Sigmoid colon (tissue), 7 donors: Measurements from ENCODE around the gene RUNDC3A. TPM values are rescaled to one million over a fixed set of nuclear protein-coding genes. Genes with fewer than 3 reads are reported as not detected.
"Not testable (repeated sequence)": the region's sequence is repeated elsewhere in the genome, so short reads cannot be mapped to it uniquely, and the experiment has no call there.

Experiments
- DNase-seq: peaks from one replicate; pipeline ENCODE4 v3.0.0-alpha.2; 2019
- H3K27ac ChIP-seq, 4 donors: fragments of 200-600 bp; sonication (generic); one replicate each; pipeline ENCODE4 v1.5.1; 2016 to 2019; ENCODE audit warnings: mild to moderate bottlenecking in 1 of 4
- H3K27me3 ChIP-seq, 3 donors: fragments of 200-600 bp; sonication (generic); one replicate each; pipeline ENCODE4 v1.5.1; 2019; ENCODE audit warnings: mild to moderate bottlenecking in 1 of 3
- H3K36me3 ChIP-seq, 4 donors: fragments of 200-600 bp; sonication (generic); one replicate each; pipeline ENCODE4 v1.5.1; 2016 to 2019
- H3K4me1 ChIP-seq, 4 donors: fragments of 200-600 bp; sonication (generic); one replicate each; pipeline ENCODE4 v1.5.1; 2017 to 2019
- H3K4me3 ChIP-seq, 4 donors: fragments of 200-600 bp; sonication (generic); one replicate each; pipeline ENCODE4 v1.5.1; 2017 to 2019; ENCODE audit warnings: mild to moderate bottlenecking in 2 of 4, moderate library complexity in 1 of 4
- H3K9me3 ChIP-seq, 4 donors: fragments of 200-600 bp in 3 of 4; sonication (generic) in 3 of 4; one replicate each; pipeline versions ENCODE4 v1.5.1 to v1.6.1; 2013 to 2019
- CTCF ChIP-seq, 4 experiments: fragments of 450-650 bp in 3 of 4; fragments of 200-600 bp in 1 of 4; IDR thresholded peaks; one replicate each; pipeline ENCODE4 v1.5.1; 2016 to 2019; ENCODE audit warnings: antibody characterized with exemption in 4 of 4, mild to moderate bottlenecking in 3 of 4, moderate library complexity in 2 of 4
- EP300 ChIP-seq, 4 donors: sonication (generic); formaldehyde crosslinking; IDR thresholded peaks; one replicate each; pipeline ENCODE4 v1.6.1; 2017; ENCODE audit warnings: antibody characterized with exemption in 4 of 4
- POLR2A ChIP-seq, 2 donors: fragments of 450-650 bp; IDR thresholded peaks; one replicate each; pipeline ENCODE4 v1.6.1; 2016; ENCODE audit warnings: antibody characterized with exemption in 2 of 2, mild to moderate bottlenecking in 2 of 2, moderate library complexity in 2 of 2
- POLR2AphosphoS5 ChIP-seq, 4 donors: sonication (generic); formaldehyde crosslinking; IDR thresholded peaks; one replicate each; pipeline ENCODE4 v1.6.1; 2017; ENCODE audit warnings: antibody characterized with exemption in 4 of 4
- WGBS, 2 donors: extraction: QIAGEN DNeasy Blood & Tissue Kit; methylation state at CpG; one replicate each; pipeline ENCODE4 v1.1.7; 2013; 5-methylcytosine and 5-hydroxymethylcytosine counted together
- intact Hi-C: fragments of 100-400 bp; cut with DNase I; formaldehyde crosslinking; loops from one replicate; pipeline ENCODE4 v1.15.1; 2023
- polyA plus RNA-seq, 3 donors: library from polyadenylated mRNA; stranded (reverse); fragments of 200-250 nt; gene quantifications; one replicate each; pipeline ENCODE4 v1.2.3, GENCODE V29; 2013
- total RNA-seq, 4 donors: library from RNA; depleted of rRNA; stranded (reverse); fragments of >200 nt; gene quantifications; one replicate each; pipeline ENCODE4 v1.1.0, GENCODE V29; 2016
- donor health status: healthy with polysubstance abuse.
- donor health status: Bipolar disorder and iron deficiency.
- donor health status: healthy.

RUNDC3A gene
- total and polyA plus RNA-seq, 7 donors: 0.46 to 10.5 (median 2.5) TPM

- H3K36me3 ChIP-seq: no peaks in the 10 kb centered on the region
- no peaks in the 10 kb centered on the region for H3K9me3 ChIP-seq
- WGBS, 2 donors: 28 to 57% methylated on average over 11 of the region's 11 CpGs
- DNase-seq: no peak
- intact Hi-C loops: no loop called here
- H3K4me1 ChIP-seq: peaks cover 0 to 23% (median 17%) of the 10 kb centered on the region in 4 donors
- TF ChIP-seq EP300 (IDR thresholded peaks at IDR 0.05) (no peak), POLR2AphosphoS5 (IDR thresholded peaks at IDR 0.05) (no peak), CTCF (IDR thresholded peaks at IDR 0.05) (no peak), POLR2A (IDR thresholded peaks at IDR 0.05) (no peak)
- peaks cover 0 to 18% (median 0%) of the 10 kb centered on the region in 3 donors for H3K27me3 ChIP-seq
- no peak overlapping the region for H3K27ac ChIP-seq
- no peak overlapping the region for H3K4me3 ChIP-seq
Measured at GRCh38 chr17:44361292-44362260, 53.2 kb downstream of the RUNDC3A start.

GRCh38 chr17:44362459-44362948 lies 54.1 kb downstream of the RUNDC3A start:
- Histone ChIP-seq H3K36me3 (no peaks in the 10 kb centered on the region), H3K4me3 (peak overlapping the region in 3 of 4 donors; percentile 54 to 69 (median 54)), H3K9me3 (no peaks in the 10 kb centered on the region), H3K27me3 (peaks cover 0 to 18% (median 0%) of the 10 kb centered on the region in 3 donors), H3K4me1 (peaks cover 0 to 23% (median 17%) of the 10 kb centered on the region in 4 donors), H3K27ac (no peak overlapping the region)
- intact Hi-C loops: no loop called here
- DNase-seq: no peak
- WGBS, 2 donors: 19 to 28% methylated on average over 11 of the region's 11 CpGs
- TF ChIP-seq EP300 (IDR thresholded peaks at IDR 0.05): no peak
- TF ChIP-seq POLR2AphosphoS5 (IDR thresholded peaks at IDR 0.05): no peak
- TF ChIP-seq POLR2A (IDR thresholded peaks at IDR 0.05): no peak
- TF ChIP-seq CTCF (IDR thresholded peaks at IDR 0.05): no peak

GRCh38 chr17:44362949-44363612 lies 54.7 kb downstream of the RUNDC3A start:
- Histone ChIP-seq H3K9me3 (no peaks in the 10 kb centered on the region), H3K4me1 (peaks cover 0 to 23% (median 17%) of the 10 kb centered on the region in 4 donors), H3K4me3 (peak overlapping the region; percentile 36 to 69 (median 54)), H3K36me3 (no peaks in the 10 kb centered on the region), H3K27ac (peak overlapping the region in 3 of 4 donors; percentile 22 to 43 (median 28)), H3K27me3 (peaks cover 0 to 18% (median 0%) of the 10 kb centered on the region in 3 donors)
- TF ChIP-seq EP300 (IDR thresholded peaks at IDR 0.05) (no peak), POLR2AphosphoS5 (IDR thresholded peaks at IDR 0.05) (no peak), CTCF (IDR thresholded peaks at IDR 0.05) (no peak), POLR2A (IDR thresholded peaks at IDR 0.05) (no peak)
- 1% methylated on average over 45 of the region's 45 CpGs for WGBS, 2 donors
- no peak for DNase-seq
- intact Hi-C loops: no loop called here

GRCh38 chr17:44363613-44364159 lies 55.3 kb downstream of the RUNDC3A start, which contains the start of gene FAM171A2:
TSS of gene FAM171A2 (minus strand) at chr17:44363853. CDS start at chr17:44363714, 139 bp downstream.
- H3K4me3 ChIP-seq: peak within 1 kb of the TSS; percentile 36 to 69 (median 54)
- H3K9me3 ChIP-seq: no peaks in the 10 kb centered on the region
- peaks cover 0 to 18% (median 0%) of the 10 kb centered on the region in 3 donors for H3K27me3 ChIP-seq
- peaks cover 0 to 23% (median 17%) of the 10 kb centered on the region in 4 donors for H3K4me1 ChIP-seq
- WGBS, 2 donors: 1% methylated on average over 63 of the region's 63 CpGs
- no peak for TF ChIP-seq POLR2AphosphoS5 (IDR thresholded peaks at IDR 0.05)
- TF ChIP-seq CTCF (IDR thresholded peaks at IDR 0.05): peak in 1 of 4 experiments; percentile 79
- TF ChIP-seq POLR2A (IDR thresholded peaks at IDR 0.05): no peak
- peak within 1 kb of the TSS in 3 of 4 donors; percentile 22 to 43 (median 28) for H3K27ac ChIP-seq
- H3K36me3 ChIP-seq: no peaks in the 10 kb centered on the region
- intact Hi-C loops: no loop called here
- no peak for DNase-seq

- DNase-seq, H3K9me3 ChIP-seq, H3K4me3 ChIP-seq, intact Hi-C loops, H3K36me3 ChIP-seq, H3K27ac ChIP-seq: not testable (repeated sequence)
- WGBS, 2 donors: 81 to 86% methylated on average over 5 of the region's 5 CpGs
- H3K27me3 ChIP-seq: peaks cover 0 to 21% (median 0%) of the 10 kb centered on the region in 3 donors
- H3K4me1 ChIP-seq: peaks cover 0 to 23% (median 17%) of the 10 kb centered on the region in 4 donors
Measured at GRCh38 chr17:44365051-44365450, 56.6 kb downstream of the RUNDC3A start.
